ACC112 (cell line): ENCODE measurements around the gene TJAP1.
A peak's percentile ranks its signal among the peaks of the same experiment; 100 is the strongest.
"Not testable (repeated sequence)": the region's sequence is repeated elsewhere in the genome, so short reads cannot be mapped to it uniquely, and the experiment has no call there.

Experiments used
- H2AFZ ChIP-seq: fragments of 200-600 bp; sonication (generic); one replicate; pipeline ENCODE4 v1.6.0; 2017; ENCODE audit warnings: antibody characterized with exemption, low read length; ENCODE audit not compliant: unreplicated experiment
- H3K27ac ChIP-seq: fragments of 200-600 bp; sonication (generic); 2 replicates; pipeline ENCODE4 v1.5.1; 2014; ENCODE audit warnings: low read depth, mild to moderate bottlenecking, antibody characterized with exemption, low read length, moderate library complexity
- H3K27me3 ChIP-seq: fragments of 200-600 bp; sonication (generic); 2 replicates; pipeline ENCODE4 v1.6.1; 2014; ENCODE audit warnings: mild to moderate bottlenecking, antibody characterized with exemption, low read length, moderate library complexity, mixed read lengths; ENCODE audit not compliant: insufficient read depth
- H3K36me3 ChIP-seq: fragments of 200-600 bp; sonication (generic); 2 replicates; pipeline ENCODE4 v1.6.1; 2016; ENCODE audit warnings: mild to moderate bottlenecking, antibody characterized with exemption, low read length, moderate library complexity, mixed read lengths; ENCODE audit not compliant: insufficient read depth
- H3K4me1 ChIP-seq: fragments of 200-600 bp; sonication (generic); one replicate; pipeline ENCODE4 v1.6.1; 2016; ENCODE audit warnings: low read length, mixed read lengths; ENCODE audit not compliant: insufficient read depth, unreplicated experiment, control insufficient read depth
- H3K4me3 ChIP-seq: fragments of 200-600 bp; sonication (generic); 2 replicates; pipeline ENCODE4 v1.5.1; 2014; ENCODE audit warnings: mild to moderate bottlenecking, low read depth, low read length
- H3K79me2 ChIP-seq: fragments of 200-600 bp; sonication (generic); one replicate; pipeline ENCODE4 v1.6.0; 2016; ENCODE audit warnings: low read length; ENCODE audit not compliant: control insufficient read depth, unreplicated experiment, insufficient read depth

Gene TJAP1

DNA sequence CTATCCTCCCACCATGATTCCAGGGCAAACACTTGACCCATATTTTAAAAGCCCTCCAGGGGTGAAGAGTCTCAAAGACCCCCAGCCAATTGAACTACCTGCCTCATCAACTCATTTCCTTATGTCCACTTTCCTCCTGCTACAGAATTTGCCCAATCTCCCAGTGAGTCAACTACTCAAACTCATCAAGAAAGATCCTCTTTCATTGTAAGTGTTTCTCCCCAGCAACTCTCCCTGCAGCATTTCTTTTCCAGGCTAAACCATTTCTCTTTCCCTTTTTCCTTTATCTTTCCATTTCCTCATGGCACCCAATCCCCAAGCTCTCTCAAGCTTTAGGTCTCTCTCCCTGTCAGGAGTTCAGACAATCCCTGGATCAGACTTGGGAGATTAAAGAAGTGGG, 23.5 kb upstream of the TJAP1 start:
- Histone ChIP-seq H3K27me3 (peaks cover 10% of the 10 kb centered on the region; the same call in 1 of the 2 replicates), H3K4me1 (no peaks in the 10 kb centered on the region), H2AFZ (no peak overlapping the region), H3K4me3 (no peak overlapping the region), H3K27ac (no peak overlapping the region), H3K36me3 (no peaks in the 10 kb centered on the region), H3K79me2 (no peaks in the 10 kb centered on the region)

DNA sequence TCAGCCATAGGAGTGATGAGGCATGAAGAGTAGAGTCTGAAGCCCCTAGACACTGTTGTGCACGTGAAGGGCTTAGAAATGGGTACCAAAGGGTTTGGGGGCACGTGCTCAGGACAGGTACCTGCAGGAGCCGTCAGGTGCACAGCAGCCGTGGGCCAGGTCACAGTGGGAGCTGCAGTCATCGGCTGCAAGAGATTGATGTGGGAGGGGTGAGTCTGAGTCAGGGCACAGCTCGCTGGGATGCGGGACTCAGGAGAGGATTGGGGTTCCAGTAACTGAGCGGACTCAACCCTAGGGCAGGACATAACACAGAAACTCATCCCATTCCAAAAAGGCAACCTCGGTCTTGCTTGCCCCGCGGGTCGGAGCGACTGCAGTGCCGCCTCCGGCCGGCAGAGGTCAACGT, 23.1 kb upstream of the TJAP1 start:
- Histone ChIP-seq H3K27ac (no peak overlapping the region), H2AFZ (no peak overlapping the region), H3K4me3 (peak overlapping the region; percentile 76; the same call in 1 of the 2 replicates), H3K27me3 (peaks cover 10% of the 10 kb centered on the region; the same call in 1 of the 2 replicates), H3K36me3 (no peaks in the 10 kb centered on the region), H3K4me1 (no peaks in the 10 kb centered on the region), H3K79me2 (no peaks in the 10 kb centered on the region)

DNA sequence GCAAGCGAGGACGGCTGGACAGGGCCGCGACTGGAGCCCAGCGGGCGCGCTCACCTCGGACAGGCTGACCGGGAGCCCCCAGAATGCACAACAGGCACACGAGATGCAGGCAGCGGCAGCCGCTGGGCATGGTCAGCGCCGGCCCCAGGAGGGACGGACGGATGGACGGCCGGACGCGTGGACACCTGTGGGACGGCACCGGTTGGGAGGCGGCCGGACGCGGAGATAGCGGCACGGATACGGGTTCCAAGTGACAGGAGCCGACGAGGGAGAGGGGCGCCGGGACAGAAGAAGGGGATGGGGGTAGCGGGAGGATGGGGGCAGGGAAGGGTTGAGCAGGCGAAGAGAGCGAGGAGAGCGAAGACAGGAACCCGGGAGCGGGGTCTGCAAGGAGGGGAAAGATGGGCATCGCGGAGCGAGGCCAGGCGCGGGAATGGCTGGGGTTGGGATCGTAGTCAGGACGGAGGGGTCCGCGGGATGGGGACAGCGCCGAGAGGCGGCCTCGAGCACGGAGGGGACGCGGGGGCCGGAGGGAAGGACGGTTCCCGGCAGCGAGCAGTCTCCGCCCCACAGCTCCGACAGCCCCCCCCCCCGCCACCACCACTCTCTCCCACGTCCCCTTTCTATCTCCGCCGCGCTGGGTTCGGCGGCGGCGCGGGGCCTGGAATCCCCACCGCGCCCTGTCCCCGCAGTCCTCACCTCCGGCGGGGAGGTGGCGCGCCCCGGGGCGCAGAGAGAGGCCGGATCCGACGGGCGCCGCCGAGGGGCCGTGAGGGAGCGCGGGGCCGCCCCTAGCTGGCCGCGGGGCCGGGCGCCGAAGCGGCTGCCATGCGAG, 22.5 kb upstream of the TJAP1 start:
- Histone ChIP-seq H3K27ac (no peak overlapping the region), H3K4me3 (peak overlapping the region; percentile 76), H3K36me3 (no peaks in the 10 kb centered on the region), H3K4me1 (no peaks in the 10 kb centered on the region), H3K79me2 (no peaks in the 10 kb centered on the region), H2AFZ (peak overlapping the region; percentile 51), H3K27me3 (peaks cover 10% of the 10 kb centered on the region; the same call in 1 of the 2 replicates)

DNA sequence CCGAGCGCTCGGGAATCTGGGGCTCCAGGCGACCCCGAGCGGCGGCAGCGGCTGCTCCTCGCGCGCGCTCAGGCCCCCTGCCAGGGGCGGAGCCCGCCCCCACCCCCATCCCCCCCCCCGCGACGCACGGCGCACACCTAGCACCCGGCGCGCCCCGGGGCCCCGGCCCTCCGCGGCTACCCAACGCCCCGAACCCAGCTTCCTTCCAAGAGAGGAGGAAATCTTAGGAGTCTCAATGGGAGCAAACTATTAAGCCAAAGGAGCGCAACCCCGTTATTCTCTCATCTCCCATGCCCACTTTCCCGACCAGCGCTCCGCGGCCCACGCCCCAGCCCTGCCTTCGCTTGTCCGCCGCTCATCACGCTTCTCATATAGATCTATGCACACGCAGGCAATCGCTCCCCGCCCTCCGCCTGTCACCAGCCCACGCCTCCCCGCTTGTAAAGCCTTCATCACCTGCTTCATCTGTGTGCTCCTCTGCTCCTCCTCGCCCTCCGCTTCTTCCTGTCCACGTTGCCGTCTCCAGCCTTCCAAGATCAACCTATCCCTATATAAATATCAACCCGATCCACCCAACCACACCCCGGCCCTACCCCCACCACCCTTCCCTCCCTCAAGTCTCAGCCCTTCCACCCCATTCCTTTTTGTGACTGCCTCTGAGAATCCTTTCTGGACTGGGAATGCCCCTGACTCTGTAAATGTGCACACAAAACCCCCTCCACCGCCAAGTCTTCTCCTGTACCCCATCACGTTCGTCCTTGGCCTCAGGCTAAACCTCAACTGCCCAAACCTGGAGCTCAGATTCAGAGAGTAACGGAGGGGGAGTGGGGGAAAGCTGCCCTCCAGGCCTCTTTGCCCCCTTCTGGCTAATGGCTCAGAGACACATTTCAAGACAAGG, 21.6 kb upstream of the TJAP1 start, which contains the start of gene DLK2:
DLK2 (minus strand) TSS at position 18 of the 898 bp plus-strand sequence. CDS start 723 bp downstream, outside the sequence.
- H3K4me1 ChIP-seq, result no peaks in the 10 kb centered on the region
- H2AFZ ChIP-seq, result peak within 1 kb of the TSS; percentile 51
- H3K79me2 ChIP-seq, result no peaks in the 10 kb centered on the region
- peak within 1 kb of the TSS; percentile 76 for H3K4me3 ChIP-seq
- H3K36me3 ChIP-seq, result no peaks in the 10 kb centered on the region
- no peak within 1 kb of the TSS for H3K27ac ChIP-seq
- peaks cover 10% of the 10 kb centered on the region; the same call in 1 of the 2 replicates for H3K27me3 ChIP-seq

DNA sequence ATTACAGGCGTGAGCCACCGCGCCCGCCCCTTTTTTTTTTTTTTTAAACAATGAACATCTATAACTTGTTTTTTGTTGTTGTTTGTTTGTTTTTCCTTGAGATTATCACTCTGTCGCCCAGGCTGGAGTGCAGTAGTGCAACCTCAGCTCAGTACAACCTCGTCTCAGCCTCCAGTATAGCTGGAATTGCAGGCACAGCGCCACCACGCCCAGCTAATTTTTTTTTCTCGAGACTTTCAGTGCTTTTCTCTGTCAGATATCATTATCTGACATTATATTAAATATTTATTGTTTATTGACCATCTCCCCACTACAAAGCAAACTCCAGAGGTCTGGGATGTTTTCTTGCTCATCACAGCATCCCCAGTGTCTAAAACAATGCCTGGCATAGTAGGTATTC, 19.7 kb upstream of the TJAP1 start:
- no peak overlapping the region for H2AFZ ChIP-seq

DNA sequence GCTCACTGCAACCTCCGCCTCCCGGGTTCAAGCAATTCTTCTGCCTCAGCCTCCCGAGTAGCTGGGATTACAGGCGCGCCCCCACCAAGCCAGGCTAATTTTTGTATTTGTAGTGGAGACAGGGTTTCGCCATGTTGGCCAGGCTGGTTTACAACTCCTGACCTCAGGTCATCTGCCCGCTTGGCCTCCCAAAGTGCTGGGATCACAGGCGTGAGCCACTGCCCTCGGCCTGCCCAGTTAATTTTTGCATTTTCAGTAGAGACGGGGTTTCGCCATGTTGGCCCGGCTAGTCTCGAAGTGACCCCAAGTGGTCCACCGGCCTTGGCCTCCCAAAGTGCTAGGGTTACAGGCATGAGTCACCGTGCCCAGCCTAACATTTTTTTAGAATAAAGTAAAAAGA, 19.2 kb upstream of the TJAP1 start:
- H3K27me3 ChIP-seq, result peaks cover 20% of the 10 kb centered on the region
- H2AFZ ChIP-seq, H3K4me1 ChIP-seq, H3K4me3 ChIP-seq, H3K27ac ChIP-seq, H3K36me3 ChIP-seq, H3K79me2 ChIP-seq: not testable (repeated sequence)

More for the DNA sequence above, 19.7 kb upstream of the TJAP1 start:
- Histone ChIP-seq H3K4me3 (no peak overlapping the region), H3K36me3 (no peaks in the 10 kb centered on the region), H3K4me1 (no peaks in the 10 kb centered on the region), H3K27ac (no peak overlapping the region), H3K79me2 (no peaks in the 10 kb centered on the region), H3K27me3 (peaks cover 16% of the 10 kb centered on the region)

DNA sequence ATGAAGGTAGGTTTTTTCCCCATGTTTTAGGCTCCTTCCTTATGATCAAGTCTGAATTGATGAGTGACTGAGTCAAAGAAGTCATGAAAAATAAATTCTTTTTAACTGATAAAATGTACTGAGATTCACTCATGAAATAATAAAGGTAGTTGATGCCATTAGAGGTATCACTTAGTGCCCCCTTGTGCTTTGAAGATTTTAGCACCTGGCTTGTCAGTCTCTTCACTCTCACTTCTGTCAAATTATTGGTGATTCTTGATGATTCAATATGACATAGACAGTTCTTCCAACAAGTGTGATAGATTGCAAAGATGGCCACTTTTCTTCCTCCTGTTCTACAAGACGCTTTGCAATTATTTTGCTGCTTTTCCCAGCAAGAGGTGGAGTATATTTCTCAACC, 17.8 kb upstream of the TJAP1 start:
- H2AFZ ChIP-seq, result no peak overlapping the region
- no peak overlapping the region for H3K27ac ChIP-seq
- peaks cover 22% of the 10 kb centered on the region for H3K27me3 ChIP-seq
- H3K4me3 ChIP-seq, result no peak overlapping the region
- no peaks in the 10 kb centered on the region for H3K4me1 ChIP-seq
- no peaks in the 10 kb centered on the region for H3K36me3 ChIP-seq
- H3K79me2 ChIP-seq, result no peaks in the 10 kb centered on the region

DNA sequence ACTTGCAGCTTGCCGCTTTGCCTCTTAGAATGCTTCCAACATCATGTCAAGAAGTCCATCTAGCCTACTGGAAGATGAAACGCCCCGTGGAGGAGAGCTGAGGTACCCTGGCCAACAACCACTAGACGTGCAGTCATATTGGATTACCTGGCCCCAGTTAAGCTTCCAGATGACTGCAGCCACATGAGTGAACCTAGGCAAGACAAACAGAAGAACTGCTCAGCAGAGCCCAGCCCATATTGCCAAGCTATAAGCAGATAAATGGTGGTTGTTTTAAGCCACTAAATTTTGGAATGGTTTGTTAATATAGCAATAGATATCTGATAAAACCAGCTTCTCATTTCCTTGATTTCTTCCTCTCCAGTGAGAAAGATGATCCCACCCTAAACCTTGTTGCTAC, 17.3 kb upstream of the TJAP1 start:
- Histone ChIP-seq H3K79me2 (no peaks in the 10 kb centered on the region), H3K36me3 (no peaks in the 10 kb centered on the region), H3K4me3 (no peak overlapping the region), H3K27ac (no peak overlapping the region), H3K27me3 (peaks cover 22% of the 10 kb centered on the region), H2AFZ (no peak overlapping the region), H3K4me1 (no peaks in the 10 kb centered on the region)

DNA sequence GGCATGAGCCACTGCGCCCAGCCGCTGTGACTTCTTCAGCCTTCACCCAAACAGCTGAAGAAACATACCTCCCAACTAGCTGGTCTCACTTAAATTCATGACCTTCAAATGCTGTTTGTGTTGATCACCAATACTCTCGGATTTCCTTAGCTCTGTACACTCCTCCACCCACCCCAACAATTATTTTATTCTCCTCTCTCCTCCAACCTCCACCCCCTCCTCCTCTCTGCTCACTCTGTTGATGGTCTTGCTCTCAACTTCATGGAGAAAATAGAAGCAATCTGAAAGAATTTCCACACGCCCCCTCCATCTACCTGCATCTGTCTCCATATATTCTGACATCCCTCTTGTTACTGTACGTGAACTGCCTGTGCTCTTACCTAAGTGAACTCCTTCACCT, 15.4 kb upstream of the TJAP1 start:
- Histone ChIP-seq H3K79me2 (no peaks in the 10 kb centered on the region), H3K4me3 (no peak overlapping the region), H3K36me3 (no peaks in the 10 kb centered on the region), H3K27ac (no peak overlapping the region), H3K4me1 (peaks cover 9% of the 10 kb centered on the region), H3K27me3 (peaks cover 12% of the 10 kb centered on the region), H2AFZ (no peak overlapping the region)

DNA sequence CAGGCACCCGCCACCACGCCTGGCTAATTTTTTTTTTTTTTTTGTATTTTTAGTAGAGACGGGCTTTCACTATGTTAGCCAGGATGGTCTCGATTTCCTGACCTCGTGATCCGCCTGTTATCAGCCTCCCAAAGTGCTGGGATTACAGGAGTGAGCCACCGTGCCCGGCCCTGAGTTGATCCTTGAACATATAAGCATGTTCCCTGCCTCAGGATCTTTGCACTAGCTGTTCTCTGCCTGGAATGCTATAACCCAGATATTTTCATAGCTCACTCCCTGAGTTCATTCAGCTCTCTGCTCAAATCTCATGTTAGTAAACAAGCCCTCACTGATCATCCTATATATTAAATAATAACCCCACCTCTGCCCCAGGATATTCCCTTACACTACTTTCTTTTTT, 13.0 kb upstream of the TJAP1 start:
- no peaks in the 10 kb centered on the region for H3K79me2 ChIP-seq
- H3K4me3 ChIP-seq, result no peak overlapping the region
- peaks cover 12% of the 10 kb centered on the region for H3K27me3 ChIP-seq
- H2AFZ ChIP-seq, result no peak overlapping the region
- no peak overlapping the region for H3K27ac ChIP-seq
- H3K4me1 ChIP-seq, result peaks cover 9% of the 10 kb centered on the region
- no peaks in the 10 kb centered on the region for H3K36me3 ChIP-seq
